GM12892 (cell line): ENCODE measurements around the gene SSTR1.

Experiments
- POLR2A ChIP-seq: IDR thresholded peaks from 2 replicates; pipeline ENCODE4 v1.6.1; 2011; ENCODE audit warnings: low read depth, low read length, control low read depth
- POLR2AphosphoS5 ChIP-seq: IDR thresholded peaks from 2 replicates; pipeline ENCODE4 v1.6.1; 2011; ENCODE audit warnings: low read depth, low read length, control low read depth
- TAF1 ChIP-seq: IDR thresholded peaks from 2 replicates; pipeline ENCODE4 v1.6.1; 2011; ENCODE audit warnings: low read depth, mild to moderate bottlenecking, control low read depth, low read length, borderline replicate concordance

DNA sequence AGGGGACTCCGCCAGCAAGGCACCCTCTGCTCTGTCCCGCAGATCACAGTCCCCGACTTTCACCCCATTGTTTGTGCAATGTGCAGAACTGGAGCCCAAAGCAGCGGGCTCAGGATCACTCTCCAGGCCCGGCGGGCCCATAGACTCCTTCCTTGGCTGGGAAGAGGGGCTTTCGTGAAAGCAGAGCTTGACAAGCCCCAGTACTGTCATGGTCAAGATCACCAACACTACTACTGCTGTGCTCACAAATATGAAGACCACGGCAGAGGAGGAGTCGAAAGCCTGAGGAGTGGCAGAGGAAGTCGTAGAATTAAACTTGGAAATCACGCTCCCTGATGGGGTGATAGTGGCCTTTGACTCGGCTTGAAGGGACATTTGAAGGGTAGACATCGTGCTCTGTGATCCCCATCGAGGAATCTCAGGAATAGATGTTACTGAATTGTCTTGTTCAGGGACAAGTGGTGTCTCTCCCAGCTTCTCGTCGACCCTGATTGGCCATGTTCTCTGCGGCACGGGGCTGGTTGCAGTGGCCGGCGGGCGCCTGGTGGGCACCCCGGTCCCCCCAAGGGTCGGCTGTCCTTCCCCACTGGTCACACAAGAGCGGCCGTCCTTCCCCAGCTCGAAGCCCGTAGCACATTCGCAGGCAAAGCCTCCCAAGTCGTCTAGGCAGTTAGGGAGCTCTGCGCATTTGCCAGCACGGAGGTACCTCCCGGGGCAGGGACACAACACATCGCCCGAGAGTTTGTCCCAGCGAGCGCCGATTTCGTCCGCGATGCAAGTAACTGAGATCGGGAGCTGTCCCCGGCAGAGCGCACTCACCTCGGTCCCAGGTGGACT is 47.1 kb downstream of the SSTR1 start:
- TF ChIP-seq POLR2AphosphoS5 (no peak), TAF1 (no peak), POLR2A (no peak)
